GM19238 (cell line): ENCODE measurements around the gene PSD4.

Source experiments
- DNase-seq: peaks from one replicate; pipeline ENCODE4 v3.0.0; 2011; ENCODE audit warnings: low spot score; ENCODE audit not compliant: insufficient read length

The PSD4 gene

GRCh38 chr2:113206251-113206650 is 32.5 kb downstream of the PSD4 start:
- DNase-seq: no peak

DNA sequence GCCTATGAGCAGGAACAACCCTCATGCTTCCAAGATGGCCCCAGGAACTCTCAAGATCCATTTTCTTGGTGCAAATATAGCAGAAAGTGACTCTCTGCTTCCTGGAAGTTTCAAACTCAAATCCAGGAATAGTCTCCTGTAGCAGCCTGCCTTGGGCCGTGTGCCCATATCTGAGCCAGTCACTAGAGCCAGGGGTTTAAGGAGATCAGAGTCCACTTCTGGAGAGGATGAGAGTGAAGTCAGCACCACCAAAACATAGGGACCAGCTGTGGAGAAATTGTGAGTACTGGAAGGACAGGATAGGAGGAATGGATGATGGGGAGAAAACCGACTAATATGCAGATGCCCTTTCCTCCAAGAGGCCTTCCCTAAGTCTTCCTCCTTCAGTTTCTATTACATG is 33.2 kb downstream of the PSD4 start:
- DNase-seq: no peak

- DNase-seq: no peak
These were observed 34.6 kb downstream of the PSD4 start for GRCh38 chr2:113208396-113208795.

DNA sequence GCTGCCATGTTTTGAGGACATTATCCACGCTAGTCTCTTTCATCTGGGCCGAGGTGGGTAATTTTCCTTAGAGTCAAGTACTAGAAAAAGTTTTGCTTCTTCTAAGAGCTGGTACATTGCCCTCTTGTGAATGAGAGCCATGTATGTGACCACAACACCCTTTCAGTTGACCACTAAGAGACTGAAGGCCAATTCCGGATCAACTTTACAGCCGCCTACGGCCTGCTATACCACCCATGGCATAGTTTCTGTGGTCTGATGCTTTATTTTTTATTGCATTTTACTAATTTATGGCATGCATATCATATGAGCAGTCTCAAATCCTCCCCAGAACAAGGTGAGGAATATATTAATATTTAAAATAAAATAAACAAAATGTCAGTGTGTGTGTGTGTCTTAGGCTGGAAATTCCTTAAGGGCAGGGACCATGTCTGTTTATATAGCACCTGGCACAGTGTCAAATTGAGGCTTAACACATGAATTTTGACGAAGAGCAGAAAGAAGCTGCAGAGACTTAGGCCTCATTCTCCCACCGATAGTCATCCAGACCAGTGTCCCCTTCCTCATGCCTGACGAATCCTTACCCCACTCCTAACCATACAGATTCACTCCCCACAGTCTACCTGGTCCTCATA is 35.4 kb downstream of the PSD4 start:
- DNase-seq: no peak

DNA sequence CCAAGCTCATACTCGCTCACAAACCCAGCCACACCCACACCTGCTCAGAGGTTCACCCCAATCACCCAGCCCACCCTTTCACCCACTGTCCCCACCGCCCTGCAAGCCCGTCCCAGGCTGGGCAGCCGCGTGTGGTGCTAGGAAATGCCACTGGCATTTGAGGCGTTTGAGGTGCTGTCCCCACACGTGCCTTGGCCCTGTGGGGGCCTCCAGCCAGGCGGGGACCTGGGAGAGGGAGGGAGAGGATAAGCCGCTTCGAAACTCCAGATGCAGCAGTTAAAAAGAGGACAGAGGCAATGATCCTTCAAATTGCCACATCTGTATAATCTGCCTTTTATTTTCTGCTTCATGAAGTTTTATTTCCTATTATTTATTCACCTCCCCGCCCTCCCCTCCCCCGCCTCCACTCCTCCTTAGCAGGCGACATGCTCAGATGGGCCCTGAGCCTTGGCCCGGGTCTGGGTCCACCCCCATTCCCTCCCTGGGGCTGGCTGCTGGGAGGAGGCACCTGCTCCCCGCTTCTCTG is 35.9 kb downstream of the PSD4 start:
- DNase-seq: no peak

GRCh38 chr2:113211226-113212105 is 37.7 kb downstream of the PSD4 start:
- no peak for DNase-seq

DNA sequence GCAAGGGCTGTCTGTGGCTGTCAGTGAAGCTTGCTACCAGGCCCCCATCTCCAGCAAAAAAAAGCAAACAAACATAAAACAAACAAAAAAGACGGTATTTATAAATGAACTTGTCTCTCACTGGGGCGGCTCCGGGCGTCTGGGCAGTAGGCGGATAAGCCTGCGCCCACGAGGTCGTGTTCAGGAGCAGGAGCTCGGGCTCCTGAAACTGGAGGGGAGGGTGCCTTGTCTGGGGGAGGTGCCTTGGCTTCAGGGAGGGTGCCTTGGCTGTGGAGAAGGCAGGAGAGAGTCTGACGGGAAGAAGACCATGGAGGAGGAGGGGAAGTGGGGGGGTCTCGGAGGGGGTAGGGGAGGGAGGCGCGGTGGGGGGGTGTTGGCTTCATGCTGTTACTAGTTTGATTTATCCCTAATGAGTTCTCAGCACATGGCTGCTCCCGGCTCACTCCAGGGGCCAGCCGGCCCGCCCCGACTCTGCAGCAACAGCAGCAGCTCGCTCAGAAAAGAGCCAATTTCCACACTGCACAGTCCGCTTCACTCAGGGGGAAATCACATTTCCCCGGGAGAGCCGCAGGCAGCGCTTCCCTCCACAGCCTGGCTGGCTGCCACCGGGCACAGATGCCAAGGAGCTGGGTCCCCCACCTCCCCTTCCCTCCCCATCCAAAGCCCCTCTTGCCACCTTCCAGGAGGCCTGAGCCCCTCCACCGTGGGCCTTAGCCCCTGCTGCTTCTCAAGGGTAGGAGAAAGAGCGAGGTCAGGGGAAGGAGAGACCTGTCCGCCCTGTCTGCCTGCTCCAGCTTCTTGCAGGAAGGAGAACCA is 38.7 kb downstream of the PSD4 start:
- no peak for DNase-seq

DNA sequence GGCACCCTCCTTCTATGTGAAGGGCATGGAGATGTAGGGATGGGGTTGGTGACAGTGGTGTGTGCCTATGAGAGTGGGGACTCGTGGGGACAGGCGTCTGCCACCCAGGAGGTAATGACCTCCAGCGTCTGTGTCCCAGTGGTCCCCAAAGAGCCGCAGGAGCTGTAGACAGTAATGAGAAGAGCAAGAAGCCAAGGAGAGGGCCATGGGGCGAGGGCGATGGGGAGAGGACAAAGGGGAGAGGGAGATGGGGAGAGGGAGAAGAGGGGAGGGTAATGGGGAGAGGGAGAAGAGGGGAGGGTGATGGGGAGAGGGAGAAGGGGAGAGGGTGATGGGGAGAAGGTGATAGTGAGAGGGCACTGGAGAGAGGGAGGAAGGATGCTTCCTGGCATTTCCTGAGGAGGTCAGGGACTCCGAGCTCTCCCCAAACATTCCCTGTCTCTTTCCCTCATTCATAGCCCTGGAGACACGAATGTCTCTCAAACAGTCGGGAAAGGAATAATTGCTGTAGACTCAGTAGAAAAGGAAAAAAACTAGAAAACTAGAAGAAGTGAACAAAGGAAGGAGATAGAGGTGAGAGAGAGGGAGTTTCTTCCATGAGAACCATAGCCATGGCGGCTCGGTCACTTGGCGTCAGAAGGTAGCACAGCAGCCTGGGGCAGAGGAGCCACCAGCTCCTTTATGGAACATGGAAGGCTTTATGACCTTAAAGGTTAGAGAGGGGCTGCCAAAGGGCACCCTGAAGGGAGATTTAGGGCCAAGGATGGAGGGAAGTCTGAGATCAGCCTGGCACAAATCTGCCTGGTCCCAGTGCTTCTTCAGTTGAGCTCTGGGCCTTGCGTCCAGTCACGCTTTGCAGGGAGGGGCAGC is 39.5 kb downstream of the PSD4 start:
- DNase-seq: no peak

DNA sequence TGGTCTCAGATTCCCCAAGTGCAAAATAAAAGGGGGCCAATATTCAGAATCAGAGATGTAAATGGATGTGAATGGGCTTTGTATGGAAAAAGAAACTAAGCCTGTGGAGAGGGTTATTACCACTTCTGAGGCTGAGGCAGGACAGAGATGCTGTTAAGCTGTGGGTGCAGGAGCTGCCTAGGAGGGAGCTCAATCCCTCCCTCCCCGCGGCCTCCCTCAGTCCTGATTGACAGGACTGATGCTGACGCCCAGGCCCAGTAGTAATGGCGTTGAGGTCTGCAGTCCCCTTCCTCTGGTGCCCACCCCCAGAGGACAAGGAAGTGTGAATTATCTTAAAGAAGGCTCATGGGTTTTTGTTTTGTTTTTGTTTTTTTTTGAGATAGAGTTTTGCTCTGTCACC is 40.4 kb downstream of the PSD4 start:
- DNase-seq: no peak

DNA sequence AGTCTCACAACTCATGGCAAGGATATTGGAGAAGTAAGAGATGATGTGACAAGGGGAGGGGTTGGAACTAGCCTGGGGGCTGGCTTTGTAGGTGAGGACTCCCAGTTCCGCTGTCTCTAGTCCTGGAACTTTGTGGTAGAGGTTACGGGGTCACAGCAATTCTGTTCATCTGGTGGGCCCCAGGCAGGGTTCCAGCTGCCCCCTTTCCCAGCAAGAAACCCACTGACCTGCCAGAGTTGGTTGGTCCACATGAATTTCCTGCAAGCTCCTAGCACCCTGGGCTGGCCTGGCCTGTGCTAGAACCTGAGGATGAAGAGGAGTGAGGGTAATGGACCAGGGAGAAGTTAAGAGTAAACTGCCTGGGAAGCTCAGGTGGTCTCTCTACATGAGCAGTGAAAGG is 41.3 kb downstream of the PSD4 start:
- no peak for DNase-seq

DNA sequence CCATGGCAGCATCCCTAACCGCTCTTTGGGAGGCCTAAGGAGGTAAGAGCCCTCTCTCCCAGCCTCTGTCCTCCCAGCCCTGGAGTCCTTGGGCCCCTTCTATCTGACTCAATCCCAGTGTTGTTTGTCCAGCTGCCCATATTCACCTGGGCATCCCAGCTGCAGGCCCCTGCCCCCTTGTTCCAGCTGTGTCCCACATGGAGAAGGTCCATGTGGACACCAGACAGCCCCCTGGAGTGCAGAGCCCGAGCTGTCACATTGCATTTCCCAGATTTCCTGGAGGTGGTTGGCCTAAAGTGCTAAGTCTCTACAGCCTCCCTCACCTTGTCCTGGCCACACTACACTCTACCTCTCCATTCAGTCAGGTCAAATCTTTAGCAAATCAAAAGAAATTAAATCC is 42.5 kb downstream of the PSD4 start:
- no peak for DNase-seq

GRCh38 chr2:113216891-113217454 is 43.2 kb downstream of the PSD4 start:
- no peak for DNase-seq

DNA sequence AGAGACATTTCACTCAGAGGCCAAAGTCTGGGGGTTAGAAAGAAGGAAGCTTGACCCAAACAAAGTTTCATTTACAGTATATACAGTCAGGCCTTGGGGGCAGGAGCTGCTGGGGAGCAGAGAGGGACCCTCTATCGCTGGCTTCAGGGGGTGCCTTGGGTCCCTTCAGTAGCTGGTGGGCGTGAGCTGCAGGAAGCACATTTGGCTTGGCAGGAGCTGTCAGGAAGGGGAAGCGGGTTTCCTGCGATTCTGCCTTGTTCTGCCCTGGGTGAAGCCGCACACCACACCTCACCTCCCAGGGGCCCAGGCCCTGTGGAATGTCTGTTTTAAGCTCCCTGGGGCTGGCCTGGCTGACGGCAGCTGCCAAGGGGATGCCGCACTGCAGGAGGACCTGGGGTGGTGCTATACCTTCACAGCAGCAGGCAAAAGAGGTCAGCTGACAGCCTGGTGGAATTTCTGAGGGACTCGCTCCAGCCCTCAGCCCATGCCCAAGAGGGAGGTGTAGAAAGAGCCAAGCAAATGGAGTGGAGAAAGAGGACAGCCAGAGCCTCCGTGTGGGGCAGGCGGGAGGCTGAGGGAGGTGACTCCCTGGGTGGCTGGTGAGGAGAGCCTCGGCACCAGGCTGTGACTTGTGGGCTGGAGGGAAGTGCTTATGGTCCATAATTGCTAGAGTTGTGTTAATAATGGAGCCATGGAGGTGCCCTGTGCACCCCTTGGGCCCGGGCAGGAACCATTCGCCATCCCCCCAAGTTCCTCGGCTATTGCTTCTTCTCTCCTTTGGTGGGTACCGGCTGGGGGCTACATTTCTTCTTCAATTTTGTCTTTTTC is 43.9 kb downstream of the PSD4 start:
- no peak for DNase-seq

DNA sequence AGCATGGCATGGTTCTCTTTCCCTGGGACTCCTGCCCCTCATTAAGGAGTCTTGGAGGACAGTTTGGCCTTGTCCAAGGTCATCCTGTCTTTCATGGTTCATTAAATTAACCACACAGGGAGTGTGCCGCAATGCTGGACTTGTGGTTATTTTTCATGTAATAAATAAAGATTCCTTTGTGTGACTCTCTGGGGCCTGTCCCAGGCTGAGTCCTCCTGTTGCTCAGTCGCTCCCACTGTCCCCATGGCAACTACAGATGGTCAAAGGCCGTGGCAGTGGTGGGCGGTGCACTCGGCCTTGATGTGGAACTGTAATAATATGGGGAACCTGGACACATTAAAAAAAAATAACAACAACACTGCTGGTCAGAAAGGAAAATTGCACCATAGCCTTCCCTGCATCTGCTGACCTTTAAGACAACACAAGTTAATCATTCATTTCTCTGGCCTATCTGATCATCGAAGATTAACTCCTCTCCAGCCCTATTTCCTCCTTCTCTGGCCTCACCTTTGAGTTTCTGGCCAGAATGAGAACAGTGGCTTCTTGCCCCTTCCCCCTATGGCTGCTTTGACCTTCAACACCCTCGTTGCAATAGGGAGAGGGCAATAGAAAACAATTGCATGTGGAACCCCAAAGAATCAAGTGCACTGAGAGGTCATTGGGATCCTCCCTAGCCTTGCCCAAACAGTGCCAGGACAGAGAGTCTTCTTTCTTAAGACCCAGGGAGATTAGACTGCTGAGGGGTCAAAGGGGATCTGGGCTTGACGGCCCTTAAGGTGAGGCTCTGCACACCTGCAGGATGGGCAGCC is 44.7 kb downstream of the PSD4 start:
- no peak for DNase-seq

DNA sequence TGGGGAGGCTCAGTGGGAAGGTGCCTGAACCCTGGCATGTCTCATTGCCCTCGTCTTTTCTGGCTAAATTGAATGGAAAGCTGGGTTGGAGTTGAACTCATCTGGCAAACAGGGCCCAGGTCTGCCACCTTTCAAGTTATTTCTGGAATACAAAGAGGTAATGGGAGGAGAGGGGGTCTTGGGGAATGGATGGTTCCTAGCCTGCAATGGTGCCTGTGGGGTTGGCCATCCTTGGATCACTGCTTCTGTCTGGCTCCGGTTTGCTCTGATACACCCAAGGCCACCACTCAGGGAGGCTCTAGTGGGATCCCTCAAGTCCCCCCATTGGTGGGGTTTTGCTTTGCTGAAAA is 45.3 kb downstream of the PSD4 start:
- DNase-seq: no peak

GRCh38 chr2:113219525-113219888 is 45.7 kb downstream of the PSD4 start:
- no peak for DNase-seq

DNA sequence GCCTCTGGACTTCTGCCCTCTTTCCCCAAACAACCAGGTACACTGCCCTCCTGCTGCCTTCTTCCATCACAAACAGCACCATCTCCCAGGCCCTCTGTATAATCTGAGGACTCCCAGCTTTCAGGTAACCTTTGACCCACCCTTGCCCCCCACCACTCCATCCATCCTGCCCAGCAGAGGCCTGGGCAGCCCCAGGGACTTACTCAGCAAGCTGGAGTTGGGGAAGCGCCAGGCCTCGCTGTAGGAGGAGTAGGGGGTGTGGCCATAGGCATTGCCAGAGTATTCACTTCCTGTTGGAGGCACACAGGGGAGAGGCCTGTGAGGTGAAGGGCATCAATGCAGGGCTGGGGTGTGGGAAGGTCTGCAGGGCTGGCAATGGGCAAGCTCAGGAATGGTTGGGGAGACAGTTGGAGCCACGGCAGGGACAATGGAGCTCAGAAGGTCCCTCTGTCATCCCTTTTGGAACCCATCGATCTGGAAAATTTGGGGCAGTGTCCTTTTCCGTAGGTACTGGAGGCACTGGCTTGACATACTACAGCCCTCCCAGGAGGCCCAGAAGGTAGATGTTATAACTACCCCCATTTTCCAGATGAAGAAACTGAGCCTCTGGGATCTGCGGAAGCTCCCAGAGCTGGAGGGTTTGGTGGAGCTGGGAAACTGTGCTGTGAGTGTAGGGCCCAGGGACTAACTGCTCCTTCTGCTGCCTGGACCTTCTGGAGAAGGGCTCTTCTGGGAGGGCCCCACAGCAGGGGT is 46.3 kb downstream of the PSD4 start:
- no peak for DNase-seq

- DNase-seq: no peak
These were observed 47.4 kb downstream of the PSD4 start for GRCh38 chr2:113220970-113221708.
